ENCODE measurements around the gene BSX. TPM values are rescaled to one million over a fixed set of nuclear protein-coding genes. Genes with fewer than 3 reads are reported as not detected.

The BSX gene
- total and polyA plus RNA-seq, 8 donors, result not detected

DNA sequence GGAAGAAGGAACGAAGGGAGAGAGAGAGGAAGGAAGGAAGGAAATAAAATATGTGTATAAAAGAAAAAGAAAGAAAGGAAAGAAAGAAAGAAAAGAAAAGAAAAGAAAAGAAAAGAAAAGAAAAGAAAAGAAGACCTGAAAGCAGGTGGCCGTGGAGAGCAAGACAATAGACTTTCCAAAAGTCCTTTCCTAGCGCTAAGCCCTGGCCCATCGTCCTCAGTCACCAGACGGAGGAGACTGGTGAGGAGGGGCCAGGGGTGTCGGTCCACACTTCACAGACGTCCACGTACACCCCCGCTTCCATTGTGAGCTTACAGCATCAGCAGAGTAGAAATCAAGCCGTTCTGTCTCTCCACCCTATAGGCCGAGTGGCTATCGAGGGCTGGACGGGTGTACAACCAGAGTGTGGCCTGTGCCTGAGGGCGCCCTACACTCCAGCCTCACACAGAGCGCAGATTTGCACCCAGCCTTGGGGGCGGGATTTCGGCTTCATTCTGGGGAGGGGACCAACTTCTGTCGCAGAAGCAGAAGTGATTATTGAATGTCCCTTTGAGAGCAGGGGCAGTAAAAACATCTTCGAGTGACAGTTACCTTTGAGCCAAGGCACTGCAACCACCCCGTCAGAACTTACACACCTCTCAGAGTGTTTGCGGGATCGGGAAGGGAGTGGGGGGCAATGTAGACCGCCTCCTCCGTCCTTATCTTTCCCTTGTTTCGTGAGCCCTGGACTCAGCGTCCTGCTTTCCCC lies 2.0 kb upstream of the BSX start:
- H3K4me3 ChIP-seq, result peak overlapping the region; percentile 49 to 55
- H3K9me3 ChIP-seq, result no peaks in the 10 kb centered on the region
- peaks cover 3 to 17% of the 10 kb centered on the region in 2 donors for H3K4me1 ChIP-seq
- no peak for DNase-seq
- intact Hi-C loops (cut with DNase I), result no loop called here
- H3K27ac ChIP-seq, result no peak overlapping the region
- no peak for ATAC-seq
- TF ChIP-seq CTCF (IDR thresholded peaks at IDR 0.05), result no peak
- H3K27me3 ChIP-seq, result peaks cover 89 to 100% of the 10 kb centered on the region in 2 donors
- no peaks in the 10 kb centered on the region for H3K36me3 ChIP-seq

- peaks cover 3 to 26% of the 10 kb centered on the region in 2 donors for H3K4me1 ChIP-seq
- no peak for ATAC-seq
- peaks cover 99 to 100% of the 10 kb centered on the region in 2 donors for H3K27me3 ChIP-seq
Measured at GRCh38 chr11:122979815-122980595, 1.6 kb downstream of the BSX start.

DNA sequence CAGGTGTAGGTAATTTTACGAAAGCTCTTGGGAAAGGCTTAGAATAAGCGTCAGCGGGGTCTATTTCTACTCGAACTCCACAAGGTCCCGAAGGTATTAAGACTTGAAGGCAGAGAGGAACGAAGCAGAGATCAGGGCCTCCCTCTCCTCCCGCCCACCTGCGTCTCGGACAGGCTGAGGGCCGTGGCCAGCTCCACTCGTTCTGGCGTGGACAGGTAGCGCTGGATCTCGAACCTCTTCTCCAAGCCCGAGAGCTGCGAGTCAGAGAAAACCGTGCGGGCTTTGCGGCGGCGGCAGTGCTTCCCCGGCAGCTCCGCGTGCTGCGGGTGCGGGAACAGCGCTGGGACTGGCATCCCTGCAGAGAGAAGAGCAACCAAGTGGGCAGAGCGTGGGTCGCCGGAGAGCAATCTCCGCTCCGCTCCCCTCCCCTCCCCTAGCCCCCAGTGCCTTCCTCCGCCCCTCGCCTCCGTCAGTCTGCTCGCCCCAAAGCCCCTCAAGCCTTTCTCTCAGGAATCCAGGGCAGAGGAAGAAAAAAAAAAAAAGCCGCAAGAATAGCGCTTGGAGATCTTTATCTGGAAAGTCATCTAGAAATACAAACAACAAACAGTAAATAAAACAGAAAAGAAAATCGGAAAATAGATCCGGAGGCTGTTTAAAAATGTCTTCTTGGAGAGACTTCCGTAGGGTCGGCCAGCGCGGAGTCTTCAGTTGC lies 2.4 kb downstream of the BSX start:
- intact Hi-C loops (cut with DNase I), result no loop called here
- peaks cover 97 to 100% of the 10 kb centered on the region in 2 donors for H3K27me3 ChIP-seq
- H3K36me3 ChIP-seq, result no peaks in the 10 kb centered on the region
- H3K4me3 ChIP-seq, result no peak overlapping the region
- H3K27ac ChIP-seq, result no peak overlapping the region
- no peak for TF ChIP-seq CTCF (IDR thresholded peaks at IDR 0.05)
- H3K4me1 ChIP-seq, result peaks cover 0 to 18% of the 10 kb centered on the region in 2 donors
- ATAC-seq, result no peak
- no peak for DNase-seq
- no peaks in the 10 kb centered on the region for H3K9me3 ChIP-seq

More at GRCh38 chr11:122979815-122980595, 1.6 kb downstream of the BSX start:
- TF ChIP-seq CTCF (IDR thresholded peaks at IDR 0.05), result no peak
- Histone ChIP-seq H3K4me3 (no peak overlapping the region), H3K9me3 (no peaks in the 10 kb centered on the region), H3K27ac (no peak overlapping the region), H3K36me3 (no peaks in the 10 kb centered on the region)
- intact Hi-C loops (cut with DNase I), result no loop called here
- no peak for DNase-seq

- no peak overlapping the region for H3K4me3 ChIP-seq
- intact Hi-C loops (cut with DNase I), result no loop called here
- ATAC-seq (no peak), DNase-seq (no peak)
- peaks cover 0 to 10% of the 10 kb centered on the region in 2 donors for H3K4me1 ChIP-seq
- H3K9me3 ChIP-seq, result no peaks in the 10 kb centered on the region
- no peak overlapping the region for H3K27ac ChIP-seq
- H3K36me3 ChIP-seq, result no peaks in the 10 kb centered on the region
- peaks cover 95 to 100% of the 10 kb centered on the region in 2 donors for H3K27me3 ChIP-seq
- TF ChIP-seq CTCF (IDR thresholded peaks at IDR 0.05), result no peak
Measured at GRCh38 chr11:122978299-122978620, 3.4 kb downstream of the BSX start.

All from left lung (tissue), 10 donors.